HG03095 (cell line): ENCODE data around the gene TTC39A.
"Not testable (repeated sequence)": the region's sequence is repeated elsewhere in the genome, so short reads cannot be mapped to it uniquely, and the experiment has no call there.

Experiments
- ATAC-seq: cut with Tn5 transposase; IDR thresholded peaks from one replicate; pipeline ENCODE4 v1.9.1; 2021; ENCODE audit warnings: moderate library complexity; ENCODE audit not compliant: unreplicated experiment

TTC39A gene

DNA sequence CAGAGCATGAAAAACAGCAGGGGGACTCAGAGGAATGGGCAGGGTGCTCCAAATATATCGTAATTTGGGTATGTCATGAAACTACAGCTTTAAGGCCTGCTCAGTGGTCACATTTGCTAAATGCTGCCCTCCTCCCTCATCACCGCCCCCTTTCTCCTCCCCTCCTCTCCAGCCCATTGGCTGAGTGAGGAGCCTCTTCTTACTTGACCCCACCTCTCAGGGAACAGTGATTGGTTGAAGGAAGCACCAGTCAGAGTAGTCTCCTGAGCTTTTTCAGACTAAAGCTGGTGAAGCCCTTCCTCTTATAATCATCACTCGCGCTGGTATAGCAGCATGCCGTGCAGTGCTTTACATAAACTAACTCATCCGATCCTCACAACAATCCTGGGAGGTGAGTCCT lies 10.0 kb upstream of the TTC39A start:
- ATAC-seq: no peak

DNA sequence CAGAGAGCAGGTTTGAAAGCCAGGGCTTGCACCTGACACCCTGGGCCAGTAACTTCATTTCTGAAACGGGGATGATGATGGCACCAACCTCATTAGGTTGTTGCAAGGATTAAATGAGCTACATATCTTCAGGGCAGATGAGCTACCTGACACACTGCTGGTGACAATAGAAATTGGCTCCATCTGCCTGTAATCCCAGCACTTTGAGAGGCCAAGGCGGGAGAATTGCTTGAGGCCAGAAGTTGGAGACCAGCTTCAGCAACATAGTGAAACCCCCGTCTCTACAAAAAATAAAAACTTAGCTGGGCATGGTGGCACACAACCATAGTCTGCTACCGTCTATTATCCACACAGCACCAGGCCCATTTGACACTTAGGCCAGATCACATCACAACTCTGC lies 6.3 kb upstream of the TTC39A start:
- no peak for ATAC-seq

DNA sequence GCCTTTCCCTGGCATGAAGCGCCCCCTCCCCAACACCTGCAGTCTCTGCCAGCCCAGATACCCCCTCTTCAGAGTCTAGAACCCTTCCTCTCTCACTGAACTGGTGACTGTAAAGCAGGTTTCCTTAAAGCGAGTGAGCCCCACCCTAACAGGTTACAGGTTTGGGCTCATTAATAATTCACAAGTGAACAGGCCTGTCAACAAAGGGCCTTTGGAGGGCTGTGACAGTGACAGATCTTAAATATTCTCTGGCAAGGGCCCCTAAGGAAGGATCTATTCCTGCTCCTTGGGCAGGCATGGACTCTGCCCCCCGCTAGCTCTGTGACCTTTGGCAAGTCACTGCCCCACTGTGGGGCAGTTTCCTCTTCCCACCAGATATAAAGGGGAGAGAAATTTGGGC lies 5.6 kb upstream of the TTC39A start:
- ATAC-seq: no peak

DNA sequence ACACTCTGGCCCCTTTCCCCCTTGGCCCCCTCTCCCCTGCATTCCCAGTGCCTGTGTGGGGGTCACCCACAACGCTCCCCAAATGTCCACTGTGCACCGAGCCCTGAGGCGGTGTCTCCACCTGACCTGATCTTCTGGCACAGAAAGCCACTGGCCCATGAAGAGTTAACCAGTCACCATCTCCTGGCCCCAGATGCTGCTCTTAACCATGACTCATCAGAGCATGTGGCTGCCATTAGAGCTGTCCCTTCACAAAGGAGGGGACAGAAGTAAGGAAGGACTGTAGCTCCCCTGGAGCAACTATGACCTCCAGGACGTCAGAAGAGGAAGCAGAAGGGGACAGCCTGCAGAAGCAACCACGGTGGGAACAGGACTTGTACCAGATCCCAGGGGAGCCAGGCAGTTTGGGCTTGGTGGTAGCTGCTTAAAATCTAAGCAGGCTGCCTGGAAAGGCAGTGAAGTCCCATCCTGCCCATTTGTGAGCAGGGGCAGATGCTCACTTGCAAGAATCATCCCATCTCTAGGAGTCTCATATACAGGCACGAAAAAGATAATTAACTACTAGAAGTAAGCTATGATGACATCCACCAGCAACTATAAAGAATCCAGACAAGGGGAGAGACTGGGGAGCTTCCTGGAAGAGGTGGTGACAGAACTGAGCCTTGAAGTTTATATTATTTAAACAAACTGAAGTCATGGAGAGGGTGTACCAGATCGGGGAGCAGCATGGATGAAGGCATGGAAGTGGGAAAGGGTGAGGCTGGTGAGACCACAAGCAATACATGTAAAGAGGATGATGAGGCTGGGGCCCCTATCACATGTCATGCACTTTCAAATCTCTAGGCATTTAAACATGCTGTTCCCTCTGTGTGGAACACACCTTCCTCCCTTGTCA lies 1.1 kb upstream of the TTC39A start:
- ATAC-seq: no peak

DNA sequence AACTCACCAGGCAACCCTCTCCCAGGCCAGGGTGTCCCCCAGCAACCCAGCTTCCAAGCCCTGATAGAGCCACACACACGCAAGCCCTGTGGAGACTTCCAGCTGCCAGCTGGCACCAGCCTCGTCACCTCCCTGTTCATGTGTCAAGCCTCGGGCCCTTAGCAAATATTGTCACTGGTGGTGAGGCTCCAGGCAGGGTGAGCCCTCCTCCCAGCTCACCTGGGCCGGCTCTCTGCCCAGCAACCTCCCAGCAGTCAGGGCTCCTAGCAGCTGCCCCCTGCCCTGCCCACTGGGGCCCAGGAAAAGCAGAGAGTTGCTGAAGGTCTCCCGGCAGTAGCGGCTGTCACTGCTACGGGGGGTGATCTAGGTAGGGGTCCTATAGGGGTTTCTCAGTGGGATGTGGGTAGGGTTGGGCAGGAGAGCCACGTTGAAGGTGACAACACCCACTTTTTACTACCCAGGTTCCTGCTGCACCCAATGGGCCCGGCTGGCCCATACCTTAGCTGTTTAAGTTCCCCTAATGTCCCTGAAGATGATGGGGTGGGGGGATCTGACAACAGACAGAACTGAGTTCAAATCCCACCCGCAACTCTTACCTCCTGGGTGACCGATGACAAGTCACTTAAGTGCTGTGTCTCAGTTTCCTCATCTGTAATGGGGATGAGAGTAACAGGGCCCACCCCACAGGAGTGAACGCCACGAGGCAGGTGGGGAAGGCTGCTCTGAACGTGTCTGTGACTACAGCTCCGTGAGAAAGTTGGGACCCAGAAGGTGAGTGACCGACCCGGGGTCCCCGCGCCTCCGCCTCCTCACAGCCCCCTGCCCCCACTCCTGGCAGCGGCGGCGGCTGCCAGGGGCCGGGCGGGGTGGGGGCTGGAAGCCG lies 678 bp downstream of the TTC39A start:
- no peak for ATAC-seq

DNA sequence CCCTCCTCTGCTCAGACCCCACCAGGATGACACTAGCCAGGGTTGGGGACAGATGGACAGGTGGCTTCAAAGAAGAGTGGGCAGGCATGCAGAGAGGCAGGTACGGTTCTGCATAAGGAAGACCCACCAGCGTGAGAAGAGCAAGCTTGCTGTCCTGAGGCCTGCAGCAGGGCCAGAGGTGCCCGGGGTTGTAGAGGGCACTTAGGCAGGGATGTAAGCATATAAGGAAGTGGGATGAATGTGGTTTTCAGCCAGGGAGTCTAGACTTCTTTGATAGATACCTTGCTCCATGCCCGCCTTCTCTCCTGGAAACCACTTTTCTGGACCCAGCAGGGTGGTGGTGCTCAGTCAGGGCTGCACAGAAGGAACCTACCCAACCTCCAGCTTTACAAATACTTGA lies 1.4 kb downstream of the TTC39A start:
- ATAC-seq: no peak

DNA sequence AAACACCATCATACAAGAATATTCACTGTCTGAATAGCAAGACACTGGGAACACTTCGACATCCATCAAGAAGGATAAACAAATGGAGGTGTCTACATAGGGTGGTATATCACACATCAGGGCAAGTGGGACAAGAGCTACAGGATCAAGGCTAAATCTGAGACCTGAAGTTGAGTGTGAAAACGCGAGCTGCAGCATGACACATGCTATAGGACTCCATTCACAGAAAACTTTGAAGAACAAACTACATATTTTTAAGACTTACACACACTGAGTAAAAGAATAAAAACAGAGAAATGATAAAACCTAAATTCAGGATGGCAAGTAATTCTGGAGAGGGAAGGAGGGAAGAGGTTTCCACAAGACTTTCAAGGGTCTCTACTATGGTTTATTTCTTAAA lies 2.1 kb downstream of the TTC39A start:
- no peak for ATAC-seq

DNA sequence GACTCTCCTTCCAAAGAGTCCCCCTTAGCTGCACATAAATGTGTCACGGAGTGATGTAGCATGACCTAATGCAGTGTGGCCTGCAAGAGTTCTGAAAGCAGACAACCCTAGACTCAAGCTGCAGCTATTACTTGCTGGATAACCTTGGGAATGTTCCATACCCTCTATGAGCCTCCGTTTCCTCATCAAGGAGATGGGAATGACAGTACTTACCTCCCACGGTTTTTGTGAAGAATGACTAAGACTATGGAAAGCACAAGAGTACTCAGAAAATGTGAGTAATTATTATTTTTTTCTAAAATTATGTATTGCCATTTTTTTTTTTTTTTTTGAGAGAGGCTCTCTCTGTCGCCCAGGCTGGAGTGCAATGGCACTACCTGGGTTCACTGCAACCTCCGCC lies 3.0 kb downstream of the TTC39A start:
- no peak for ATAC-seq

DNA sequence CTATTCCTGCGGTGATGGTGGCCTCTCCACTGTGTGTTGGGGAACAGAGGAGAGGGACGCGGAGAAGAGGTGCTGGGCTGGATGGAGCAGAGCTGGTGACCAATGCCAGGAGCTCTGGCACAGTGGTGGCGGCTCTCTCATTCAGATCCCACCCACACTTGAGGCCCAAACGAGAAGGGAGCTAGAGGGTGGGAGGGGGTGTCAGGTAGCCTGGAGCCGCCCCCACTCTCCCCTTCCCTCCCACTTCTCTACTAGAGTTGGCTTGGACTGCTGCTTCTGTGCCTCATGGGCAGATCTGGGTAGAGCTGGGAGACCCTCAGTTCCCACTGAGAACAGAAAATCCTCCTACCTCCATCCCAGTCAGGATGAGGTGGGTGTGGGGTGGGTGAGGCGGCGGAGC lies 3.5 kb downstream of the TTC39A start:
- ATAC-seq: no peak

DNA sequence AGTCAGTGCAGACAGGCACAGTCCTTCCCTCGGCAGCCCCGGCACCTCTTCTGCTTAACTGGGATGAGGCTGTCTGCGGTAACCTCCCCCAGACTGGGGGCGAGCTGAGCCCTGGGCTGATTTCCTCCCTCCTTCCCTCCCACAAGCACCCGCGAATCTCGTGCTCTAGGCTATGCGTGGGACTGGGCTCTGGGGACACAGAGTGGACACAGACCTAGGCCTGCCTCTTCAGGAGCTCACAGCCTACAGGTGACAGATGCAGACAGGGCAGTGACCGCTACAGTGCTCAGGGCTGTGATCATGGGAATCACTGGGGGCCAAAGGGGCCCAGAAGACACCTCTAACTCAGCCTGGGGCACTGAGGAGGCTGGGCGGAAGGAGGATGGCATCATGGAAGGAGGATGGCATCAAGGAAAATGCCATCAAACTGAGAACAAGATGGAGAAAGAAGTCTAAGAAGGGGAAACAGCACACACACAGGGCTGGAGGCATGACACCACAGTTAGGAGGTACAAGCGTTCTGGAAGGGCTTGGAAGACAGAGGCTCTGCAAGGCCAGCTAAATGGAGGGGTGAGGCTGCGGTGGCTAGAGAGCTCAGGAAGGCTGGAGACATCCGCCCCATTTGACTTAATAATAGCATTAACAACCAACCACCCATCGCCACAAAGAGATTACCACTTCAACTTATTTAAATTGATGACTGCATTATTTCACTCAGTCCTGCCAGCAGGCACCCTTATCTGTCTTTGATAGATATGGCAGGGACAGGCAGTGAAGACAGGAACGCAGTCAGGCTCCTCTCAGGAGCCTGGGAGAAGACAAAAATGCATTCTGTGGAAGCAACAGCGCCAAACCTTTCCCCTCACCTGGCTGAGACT lies 4.2 kb downstream of the TTC39A start:
- ATAC-seq: no peak

DNA sequence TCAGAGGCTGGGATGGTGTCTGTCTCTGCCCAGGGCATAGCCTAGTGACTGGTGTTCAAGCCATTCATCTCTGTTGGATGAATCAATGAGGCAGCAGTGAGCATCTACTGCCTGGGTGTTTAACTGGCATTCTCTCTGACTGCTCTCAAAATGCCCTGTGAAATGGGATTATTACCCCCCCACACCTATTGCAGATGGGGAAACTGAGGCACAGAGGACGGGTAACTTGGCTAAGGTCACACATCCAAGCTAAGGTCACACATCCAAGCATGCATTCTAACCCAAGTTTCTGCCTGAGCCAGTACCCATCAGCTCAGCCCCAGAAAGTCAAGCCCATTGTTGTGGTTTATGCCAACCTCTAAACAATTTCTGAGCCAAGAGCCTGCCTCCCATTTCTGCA lies 5.0 kb downstream of the TTC39A start:
- ATAC-seq: no peak

DNA sequence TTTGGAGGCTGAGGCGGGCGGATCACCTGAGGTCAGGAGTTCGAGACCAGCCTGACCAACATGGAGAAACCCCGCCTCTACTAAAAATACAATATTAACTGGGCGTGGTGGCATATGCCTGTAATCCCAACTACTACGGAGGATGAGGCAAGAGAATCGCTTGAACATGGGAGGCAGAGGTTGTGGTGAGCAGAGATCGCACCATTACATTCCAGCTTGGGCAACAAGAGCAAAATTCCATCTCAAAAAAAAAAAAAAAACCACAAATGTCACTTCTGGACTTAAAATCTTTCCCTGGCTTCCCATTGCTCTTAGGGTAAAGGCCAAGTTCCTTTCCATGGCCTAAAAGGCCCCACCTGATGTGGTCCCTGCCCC lies 5.4 kb downstream of the TTC39A start:
- ATAC-seq: not testable (repeated sequence)

DNA sequence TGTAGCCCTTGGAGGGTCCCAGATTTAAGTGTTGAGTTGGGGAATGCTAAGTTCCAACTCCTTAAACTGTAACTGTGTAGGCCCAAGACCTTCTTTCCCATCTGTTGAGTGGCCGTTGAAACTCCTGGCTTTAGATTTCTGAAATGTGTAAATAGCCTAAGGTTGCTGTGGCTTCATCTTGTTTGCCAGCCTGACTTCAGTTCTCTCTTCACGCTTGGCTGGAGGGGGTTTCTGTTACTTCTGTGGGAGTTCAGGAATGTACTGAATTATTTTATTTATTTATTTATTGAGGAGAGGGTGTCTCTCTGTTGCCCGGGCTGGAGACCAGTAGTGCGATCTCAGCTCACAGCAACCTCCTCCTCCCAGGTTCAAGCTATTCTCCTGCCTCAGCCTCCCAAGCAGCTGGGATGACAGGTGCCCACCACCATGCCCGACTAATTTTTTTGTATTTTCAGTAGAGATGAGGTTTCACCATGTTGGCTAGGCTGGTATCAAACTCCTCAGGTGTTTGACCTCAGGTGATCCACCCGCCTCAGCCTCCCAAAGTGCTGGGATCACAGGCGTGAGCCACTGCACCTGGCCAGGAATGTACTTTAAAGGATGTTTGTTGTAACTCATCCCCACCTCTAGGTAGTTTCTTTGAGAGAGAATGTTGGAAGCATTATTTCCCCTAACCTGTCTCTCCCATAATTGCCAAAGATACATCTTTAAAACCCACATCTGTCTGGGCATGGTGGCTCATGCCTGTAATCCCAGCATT lies 5.9 kb downstream of the TTC39A start:
- ATAC-seq: no peak

DNA sequence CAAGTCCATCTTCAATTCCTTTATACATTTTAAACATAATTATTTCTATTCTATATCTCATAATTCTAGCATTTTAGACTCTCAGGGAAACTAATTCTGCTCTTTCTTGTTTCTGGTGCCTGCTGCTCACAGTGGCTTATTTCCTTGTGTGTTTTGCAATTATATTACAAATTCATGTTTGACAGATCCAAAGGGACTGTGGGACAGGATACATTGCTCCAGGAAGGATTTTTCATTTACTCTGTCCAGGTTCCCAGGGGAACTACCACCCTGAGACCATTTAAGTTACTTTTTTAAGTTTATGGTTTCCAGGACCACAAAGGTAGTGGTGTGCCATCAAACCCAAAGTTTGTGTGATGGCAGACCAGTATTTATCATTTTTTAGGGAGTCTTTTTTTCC lies 6.6 kb downstream of the TTC39A start:
- ATAC-seq: no peak

DNA sequence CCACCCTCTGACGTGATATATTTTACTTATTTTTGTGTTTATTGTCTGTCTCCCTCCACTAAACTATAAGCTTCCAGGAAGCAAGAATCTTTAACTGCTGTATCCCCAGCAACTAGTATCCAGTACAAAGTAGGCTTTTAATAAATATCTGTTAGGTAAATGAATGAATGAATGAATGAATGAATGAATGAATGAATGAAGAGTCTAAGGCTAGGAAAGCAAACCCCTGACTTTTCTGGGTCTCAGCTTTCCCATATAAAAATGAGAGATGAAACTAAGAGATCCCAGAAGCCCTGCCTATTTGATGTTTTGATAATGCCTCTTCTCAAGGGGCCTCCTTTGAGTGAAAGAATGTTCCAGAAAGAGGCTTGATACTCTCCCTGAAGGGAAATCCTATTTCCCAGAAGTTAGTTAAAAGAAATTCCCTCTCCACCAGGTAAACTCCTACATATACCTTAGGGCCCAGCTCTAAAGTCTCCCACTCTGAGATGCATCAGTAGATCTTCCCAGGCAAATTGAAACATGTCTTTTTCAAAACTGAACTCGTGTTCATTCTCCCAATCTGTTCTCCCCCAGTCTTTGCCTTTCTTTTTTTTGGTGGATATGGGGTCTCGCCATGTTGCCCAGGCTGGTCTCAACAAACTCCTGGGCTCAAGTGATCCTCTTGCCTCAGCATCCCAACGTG lies 7.8 kb downstream of the TTC39A start:
- no peak for ATAC-seq

DNA sequence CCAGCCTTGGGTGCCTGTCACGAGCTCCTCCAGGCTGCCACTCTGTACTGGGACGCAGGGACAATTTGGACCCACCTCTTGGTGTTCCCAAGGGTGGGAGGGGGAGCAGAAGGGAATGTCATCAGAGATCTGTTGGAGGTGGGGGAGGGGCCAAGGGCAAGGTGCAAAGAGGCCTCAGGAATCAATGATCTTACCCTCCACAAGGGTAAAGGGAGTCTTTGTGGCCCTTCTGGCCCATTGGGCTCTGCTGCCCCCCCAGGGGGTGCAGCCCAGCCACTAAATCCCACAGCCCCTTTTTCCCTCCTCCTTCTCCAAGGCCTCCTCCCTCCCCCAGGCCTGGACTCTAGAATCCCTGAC lies 8.5 kb downstream of the TTC39A start:
- no peak for ATAC-seq

DNA sequence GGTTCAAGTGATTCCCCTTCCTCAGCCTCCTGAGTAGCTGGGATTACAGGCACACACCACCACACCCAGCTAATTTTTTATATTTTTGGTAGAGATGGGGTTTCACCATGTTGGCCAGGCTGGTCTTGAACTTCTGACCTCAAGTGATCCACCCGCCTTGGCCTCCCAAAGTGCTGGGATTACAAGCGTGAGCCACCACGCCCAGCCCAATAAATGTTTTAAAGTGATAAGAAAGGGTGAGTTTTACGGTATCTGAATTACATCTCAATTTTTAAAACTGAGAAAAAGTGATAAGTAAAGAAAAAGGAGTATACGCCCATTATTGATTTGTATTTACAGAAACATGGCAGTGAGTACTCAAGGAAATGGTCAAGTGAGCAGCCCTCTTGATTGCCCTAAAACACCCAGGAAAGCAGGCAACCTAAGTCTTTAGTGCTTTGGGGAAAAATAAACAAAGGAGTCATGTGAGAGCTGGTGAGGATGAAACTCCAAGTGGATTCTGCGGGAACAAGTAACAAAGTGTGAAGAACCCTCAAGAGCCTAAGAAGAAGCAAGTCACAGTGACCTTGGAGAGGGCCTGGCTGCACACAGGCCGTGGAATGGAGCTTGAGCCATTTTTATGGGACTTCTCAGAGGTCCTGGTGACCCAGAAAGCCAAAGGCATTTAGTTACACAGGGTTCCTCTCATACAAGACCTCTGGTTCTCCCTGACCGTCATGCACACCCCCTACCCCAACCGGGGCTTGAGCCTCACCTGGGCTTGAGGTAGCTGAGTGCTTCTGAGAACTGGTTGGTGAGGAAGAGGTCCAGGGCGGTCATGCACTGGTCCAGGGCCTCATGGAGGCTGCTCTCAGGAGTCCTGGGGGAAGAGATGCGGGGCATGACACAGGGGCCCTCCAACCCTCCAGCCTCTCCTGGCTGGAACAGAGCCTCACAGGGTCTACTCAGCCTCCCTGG lies 9.1 kb downstream of the TTC39A start:
- ATAC-seq: no peak

DNA sequence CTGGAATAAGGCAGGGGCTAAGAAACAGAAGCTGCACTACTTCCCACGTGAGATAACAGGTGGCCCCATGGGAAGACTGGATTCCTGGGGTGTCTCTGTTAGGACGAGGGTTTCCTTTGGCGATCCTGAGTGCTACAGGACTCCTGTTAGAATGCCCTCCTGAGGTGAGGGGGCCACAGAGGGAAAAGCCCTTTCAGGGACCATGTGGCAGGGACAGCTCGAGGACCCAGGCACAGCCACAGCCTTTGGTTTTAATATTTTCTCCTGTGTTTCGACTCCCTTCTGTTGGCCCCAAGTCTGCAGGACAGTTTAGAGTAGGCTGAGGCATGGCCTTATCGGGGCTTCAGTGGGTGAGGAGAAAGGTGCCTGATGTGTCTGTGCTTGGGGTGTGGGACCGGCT lies 12.6 kb downstream of the TTC39A start:
- ATAC-seq: no peak

DNA sequence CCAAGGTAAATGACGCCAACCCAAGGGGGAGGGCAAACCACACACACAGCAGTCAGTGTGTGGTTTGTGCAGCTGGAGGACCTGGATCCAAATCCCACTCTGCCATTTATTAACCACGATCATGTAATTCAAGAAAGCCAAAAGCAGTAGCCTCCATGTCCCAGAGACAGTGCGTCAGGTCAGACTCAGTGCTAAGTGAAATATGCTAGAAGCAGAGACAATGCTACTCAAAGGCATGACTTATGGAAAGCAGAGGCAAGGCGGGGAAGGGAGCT lies 13.6 kb downstream of the TTC39A start:
- no peak for ATAC-seq
